Mammary epithelial cell (primary cell): Measurements from ENCODE around the gene KHK.

Experiments used
- CTCF ChIP-seq, 2 donors: IDR thresholded peaks in 1 of 2; conservative IDR thresholded peaks in 1 of 2; 2 replicates each; pipeline ENCODE4 v1.5.1; 2011 to 2012; ENCODE audit warnings: inconsistent platforms in 2 of 2, low read length in 2 of 2, mild to moderate bottlenecking in 2 of 2, control low read depth in 1 of 2, low read depth in 1 of 2; ENCODE audit not compliant: insufficient read depth in 1 of 2; ENCODE audit errors: extremely low read depth in 1 of 2
- EZH2 ChIP-seq: IDR thresholded peaks from 2 replicates; pipeline ENCODE4 v1.6.1; 2012; ENCODE audit warnings: low read length, inconsistent platforms, borderline replicate concordance

DNA sequence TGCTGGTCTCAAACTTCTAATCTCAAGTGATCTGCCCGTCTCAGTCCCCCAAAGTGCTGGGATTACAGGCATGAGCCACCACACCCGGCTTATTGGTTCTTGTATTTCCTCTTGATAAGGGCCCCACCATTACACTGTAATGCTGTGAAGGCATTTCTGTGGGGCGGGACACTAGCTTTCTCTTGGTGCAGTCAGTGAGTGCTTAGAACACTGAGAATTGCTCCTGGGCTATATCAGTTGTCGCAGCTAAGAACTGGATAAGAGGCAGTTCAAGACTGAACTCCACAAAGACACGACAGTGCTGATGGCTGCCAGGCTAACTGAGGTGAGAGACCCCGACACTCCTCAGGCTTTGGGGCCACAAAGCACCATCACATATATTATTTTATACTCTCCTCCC, 2.1 kb downstream of the KHK start:
- no peak for TF ChIP-seq EZH2
- TF ChIP-seq CTCF (conservative IDR thresholded peaks at IDR 0.05 in 1 of 2, IDR thresholded peaks at IDR 0.05 in 1 of 2; ENCODE audit: extremely low read depth in 1 of 2, insufficient read depth in 1 of 2, low read depth in 1 of 2, low read length in 2 of 2) = no peak
